GM12878 (cell line): Measurements from ENCODE around the gene PTCD1.

Source experiments
- CHD2 ChIP-seq: IDR thresholded peaks from 2 replicates; pipeline ENCODE4 v1.6.1; 2011; ENCODE audit warnings: low read depth, low read length, improper control_type of control experiment, borderline replicate concordance
- EZH2 ChIP-seq: IDR thresholded peaks from 2 replicates; pipeline ENCODE4 v1.6.1; 2012; ENCODE audit warnings: low read depth, mild to moderate bottlenecking, control low read depth, inconsistent platforms, low read length, borderline replicate concordance; ENCODE audit not compliant: control insufficient read depth
- GABPA ChIP-seq: IDR thresholded peaks from 2 replicates; pipeline ENCODE4 v1.6.1; 2014; ENCODE audit warnings: antibody characterized with exemption, low read depth, mild to moderate bottlenecking, inconsistent platforms
- MTA3 ChIP-seq: IDR thresholded peaks from 2 replicates; pipeline ENCODE4 v1.6.1; 2012; ENCODE audit warnings: low read length, inconsistent platforms, borderline replicate concordance
- NFYA ChIP-seq: IDR thresholded peaks from 2 replicates; pipeline ENCODE4 v1.6.1; 2011; ENCODE audit warnings: low read depth, mild to moderate bottlenecking, low read length, improper control_type of control experiment, borderline replicate concordance
- ZBTB11 ChIP-seq: fragments of 450-650 bp; formaldehyde crosslinking; IDR thresholded peaks from 2 replicates; pipeline ENCODE4 v1.5.0; 2022; ENCODE audit warnings: mild to moderate bottlenecking, missing genetic modification characterization
- ZNF274 ChIP-seq: IDR thresholded peaks from one replicate; pipeline ENCODE4 v1.8.0; 2011; ENCODE audit not compliant: insufficient read length, insufficient read depth
- TF ChIP-seq, protein P1 (sequence below): fragments of 450-650 bp; IDR thresholded peaks from 2 replicates; pipeline ENCODE4 v1.6.1; 2016; ENCODE audit warnings: mild to moderate bottlenecking
- TF ChIP-seq, protein P2 (sequence below), 3 experiments: IDR thresholded peaks in 2 of 3; conservative IDR thresholded peaks in 1 of 3; 2 replicates each; pipeline ENCODE4 v1.5.1; 2011; ENCODE audit warnings: low read depth in 3 of 3, low read length in 3 of 3, mild to moderate bottlenecking in 3 of 3, control low read depth in 2 of 3, moderate library complexity in 2 of 3, inconsistent platforms in 1 of 3, mixed read lengths in 1 of 3; ENCODE audit not compliant: control insufficient read depth in 2 of 3, insufficient read depth in 1 of 3; ENCODE audit errors: extremely low read depth in 1 of 3

- TF ChIP-seq ZNF274 (no peak), CHD2 (no peak), NFYA (no peak), MTA3 (no peak), GABPA (no peak), EZH2 (no peak), ZBTB11 (CRISPR knock-in tag) (no peak)
- TF ChIP-seq, protein P1, sequence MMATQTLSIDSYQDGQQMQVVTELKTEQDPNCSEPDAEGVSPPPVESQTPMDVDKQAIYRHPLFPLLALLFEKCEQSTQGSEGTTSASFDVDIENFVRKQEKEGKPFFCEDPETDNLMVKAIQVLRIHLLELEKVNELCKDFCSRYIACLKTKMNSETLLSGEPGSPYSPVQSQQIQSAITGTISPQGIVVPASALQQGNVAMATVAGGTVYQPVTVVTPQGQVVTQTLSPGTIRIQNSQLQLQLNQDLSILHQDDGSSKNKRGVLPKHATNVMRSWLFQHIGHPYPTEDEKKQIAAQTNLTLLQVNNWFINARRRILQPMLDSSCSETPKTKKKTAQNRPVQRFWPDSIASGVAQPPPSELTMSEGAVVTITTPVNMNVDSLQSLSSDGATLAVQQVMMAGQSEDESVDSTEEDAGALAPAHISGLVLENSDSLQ = no peak
- TF ChIP-seq, protein P2, sequence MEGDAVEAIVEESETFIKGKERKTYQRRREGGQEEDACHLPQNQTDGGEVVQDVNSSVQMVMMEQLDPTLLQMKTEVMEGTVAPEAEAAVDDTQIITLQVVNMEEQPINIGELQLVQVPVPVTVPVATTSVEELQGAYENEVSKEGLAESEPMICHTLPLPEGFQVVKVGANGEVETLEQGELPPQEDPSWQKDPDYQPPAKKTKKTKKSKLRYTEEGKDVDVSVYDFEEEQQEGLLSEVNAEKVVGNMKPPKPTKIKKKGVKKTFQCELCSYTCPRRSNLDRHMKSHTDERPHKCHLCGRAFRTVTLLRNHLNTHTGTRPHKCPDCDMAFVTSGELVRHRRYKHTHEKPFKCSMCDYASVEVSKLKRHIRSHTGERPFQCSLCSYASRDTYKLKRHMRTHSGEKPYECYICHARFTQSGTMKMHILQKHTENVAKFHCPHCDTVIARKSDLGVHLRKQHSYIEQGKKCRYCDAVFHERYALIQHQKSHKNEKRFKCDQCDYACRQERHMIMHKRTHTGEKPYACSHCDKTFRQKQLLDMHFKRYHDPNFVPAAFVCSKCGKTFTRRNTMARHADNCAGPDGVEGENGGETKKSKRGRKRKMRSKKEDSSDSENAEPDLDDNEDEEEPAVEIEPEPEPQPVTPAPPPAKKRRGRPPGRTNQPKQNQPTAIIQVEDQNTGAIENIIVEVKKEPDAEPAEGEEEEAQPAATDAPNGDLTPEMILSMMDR (IDR thresholded peaks at IDR 0.05 in 2 of 3, conservative IDR thresholded peaks at IDR 0.05 in 1 of 3; ENCODE audit: control insufficient read depth in 2 of 3, extremely low read depth in 1 of 3, insufficient read depth in 1 of 3, low read depth in 3 of 3, low read length in 3 of 3) = peak; percentile 39 to 57 (median 44); a peak in 5 of 6 replicates
Measured at GRCh38 chr7:99386584-99387238, 51.9 kb downstream of the PTCD1 start.
